Osteoblast (primary cell): ENCODE measurements around the gene TRAPPC1. TPM values are rescaled to one million over a fixed set of nuclear protein-coding genes. Genes with fewer than 3 reads are reported as not detected.

Experiments
- DNase-seq: peaks from one replicate; pipeline ENCODE4 v3.0.0; 2011; ENCODE audit warnings: low spot score, mixed read lengths; ENCODE audit not compliant: insufficient read length; ENCODE audit errors: missing footprints
- H2AFZ ChIP-seq: 2 replicates; pipeline ENCODE4 v1.6.0; 2011; ENCODE audit warnings: mild to moderate bottlenecking, low read length
- H3K27ac ChIP-seq: 2 replicates; pipeline ENCODE4 v1.5.1; 2011; ENCODE audit warnings: mild to moderate bottlenecking, low read depth, low read length, moderate library complexity
- H3K27me3 ChIP-seq: 2 replicates; pipeline ENCODE4 v1.6.0; 2012; ENCODE audit warnings: mild to moderate bottlenecking, control low read depth, inconsistent platforms, low read length, moderate library complexity; ENCODE audit not compliant: insufficient read depth
- H3K36me3 ChIP-seq: 2 replicates; pipeline ENCODE4 v1.5.1; 2011; ENCODE audit warnings: mild to moderate bottlenecking, low read length, control low read depth, moderate library complexity; ENCODE audit not compliant: insufficient read depth
- H3K4me1 ChIP-seq: 2 replicates; pipeline ENCODE4 v1.5.1; 2011; ENCODE audit warnings: mild to moderate bottlenecking, low read length, control low read depth, moderate library complexity; ENCODE audit not compliant: insufficient read depth
- H3K4me2 ChIP-seq: 2 replicates; pipeline ENCODE4 v1.6.0; 2011; ENCODE audit warnings: mild to moderate bottlenecking, low read length; ENCODE audit not compliant: insufficient read depth
- H3K4me3 ChIP-seq: fragments of 200-600 bp; sonication (generic); 3 replicates; pipeline ENCODE4 v1.5.1; 2012; ENCODE audit warnings: mild to moderate bottlenecking, low read length, inconsistent platforms; ENCODE audit not compliant: insufficient read depth
- H3K79me2 ChIP-seq: 2 replicates; pipeline ENCODE4 v1.6.0; 2012; ENCODE audit warnings: mild to moderate bottlenecking, low read length, control low read depth, inconsistent platforms; ENCODE audit not compliant: insufficient read depth
- H3K9me3 ChIP-seq: 2 replicates; pipeline ENCODE4 v1.5.1; 2011; ENCODE audit warnings: low read depth, low read length, control low read depth
- H4K20me1 ChIP-seq: 2 replicates; pipeline ENCODE4 v1.6.0; 2012; ENCODE audit warnings: mild to moderate bottlenecking, low read length, control low read depth; ENCODE audit not compliant: insufficient read depth
- CTCF ChIP-seq: IDR thresholded peaks from 2 replicates; pipeline ENCODE4 v1.5.1; 2011; ENCODE audit warnings: mild to moderate bottlenecking, low read depth, low read length, moderate library complexity; ENCODE audit errors: extremely low read depth
- total RNA-seq: library from RNA; depleted of rRNA; stranded (reverse); fragments of >200 nt; gene quantifications from 2 replicates; pipeline ENCODE4 v1.2.3, GENCODE V29; 2012

TRAPPC1 gene
- total RNA-seq, 1 donor, result 26.1 TPM

- Histone ChIP-seq H4K20me1 (no peaks in the 10 kb centered on the region), H3K27ac (no peak overlapping the region), H2AFZ (no peak overlapping the region), H3K79me2 (no peaks in the 10 kb centered on the region), H3K9me3 (no peaks in the 10 kb centered on the region), H3K27me3 (peaks cover 4% of the 10 kb centered on the region), H3K36me3 (no peaks in the 10 kb centered on the region), H3K4me3 (no peak overlapping the region), H3K4me1 (no peaks in the 10 kb centered on the region), H3K4me2 (no peak overlapping the region)
- TF ChIP-seq CTCF, result peak; percentile 42
- DNase-seq, result no peak
Measured at GRCh38 chr17:7972131-7972785, 40.5 kb upstream of the TRAPPC1 start.

- no peaks in the 10 kb centered on the region for H3K36me3 ChIP-seq
- no peaks in the 10 kb centered on the region for H3K79me2 ChIP-seq
- no peaks in the 10 kb centered on the region for H3K9me3 ChIP-seq
- no peak overlapping the region for H3K27ac ChIP-seq
- no peak overlapping the region for H2AFZ ChIP-seq
- no peaks in the 10 kb centered on the region for H4K20me1 ChIP-seq
- no peak for DNase-seq
- H3K4me3 ChIP-seq, result no peak overlapping the region
- H3K27me3 ChIP-seq, result peaks cover 4% of the 10 kb centered on the region
- no peak overlapping the region for H3K4me2 ChIP-seq
- TF ChIP-seq CTCF, result no peak
- no peaks in the 10 kb centered on the region for H3K4me1 ChIP-seq
Measured at GRCh38 chr17:7971651-7972050, 39.9 kb upstream of the TRAPPC1 start.

- no peak for TF ChIP-seq CTCF
- H3K27me3 ChIP-seq, result peaks cover 4% of the 10 kb centered on the region
- H3K27ac ChIP-seq, result no peak overlapping the region
- no peaks in the 10 kb centered on the region for H3K4me1 ChIP-seq
- H3K36me3 ChIP-seq, result no peaks in the 10 kb centered on the region
- no peak overlapping the region for H3K4me3 ChIP-seq
- H3K79me2 ChIP-seq, result no peaks in the 10 kb centered on the region
- no peaks in the 10 kb centered on the region for H4K20me1 ChIP-seq
- H3K9me3 ChIP-seq, result no peaks in the 10 kb centered on the region
- H2AFZ ChIP-seq, result no peak overlapping the region
- no peak overlapping the region for H3K4me2 ChIP-seq
- no peak for DNase-seq
Measured at GRCh38 chr17:7969433-7969832, 37.7 kb upstream of the TRAPPC1 start.

- Histone ChIP-seq H3K36me3 (no peaks in the 10 kb centered on the region), H3K4me1 (no peaks in the 10 kb centered on the region), H3K27ac (no peak overlapping the region), H3K4me3 (no peak overlapping the region), H4K20me1 (no peaks in the 10 kb centered on the region), H2AFZ (no peak overlapping the region), H3K9me3 (no peaks in the 10 kb centered on the region), H3K79me2 (no peaks in the 10 kb centered on the region), H3K4me2 (no peak overlapping the region), H3K27me3 (peaks cover 4% of the 10 kb centered on the region)
- DNase-seq, result no peak
- no peak for TF ChIP-seq CTCF
Measured at GRCh38 chr17:7967751-7968150, 36.0 kb upstream of the TRAPPC1 start.
